AG09309 (cell line): Measurements from ENCODE around the gene CNGB1.

ENCODE experiments used
- DNase-seq: peaks from one replicate; pipeline ENCODE4 v3.0.0-alpha.2; 2010; ENCODE audit warnings: low read depth
- H3K4me3 ChIP-seq: 2 replicates; pipeline ENCODE4 v1.5.1; 2011; ENCODE audit warnings: mild to moderate bottlenecking, low read depth, low read length, moderate library complexity; ENCODE audit not compliant: control insufficient read depth
- CTCF ChIP-seq: IDR thresholded peaks from 2 replicates; pipeline ENCODE4 v1.5.1; 2011; ENCODE audit warnings: mild to moderate bottlenecking, low read depth, low read length, inconsistent platforms; ENCODE audit not compliant: insufficient read depth, control insufficient read depth; ENCODE audit errors: missing control alignments

CNGB1 gene

GRCh38 chr16:57997528-57998265 is 26.8 kb upstream of the CNGB1 start:
- no peak for TF ChIP-seq CTCF
- H3K4me3 ChIP-seq: no peak overlapping the region
- no peak for DNase-seq

- no peak for DNase-seq
- TF ChIP-seq CTCF: no peak
- no peak overlapping the region for H3K4me3 ChIP-seq
These were observed 26.2 kb upstream of the CNGB1 start for GRCh38 chr16:57997176-57997527.

GRCh38 chr16:57996406-57997175 is 25.7 kb upstream of the CNGB1 start:
- no peak overlapping the region for H3K4me3 ChIP-seq
- TF ChIP-seq CTCF: no peak
- DNase-seq: no peak

- no peak for DNase-seq
- no peak for TF ChIP-seq CTCF
- H3K4me3 ChIP-seq: no peak overlapping the region
These were observed 24.9 kb upstream of the CNGB1 start for GRCh38 chr16:57995721-57996405.

- TF ChIP-seq CTCF: peak; percentile 40
- H3K4me3 ChIP-seq: no peak overlapping the region
- DNase-seq: no peak
These were observed 23.9 kb upstream of the CNGB1 start for GRCh38 chr16:57994778-57995177.

- no peak for TF ChIP-seq CTCF
- no peak overlapping the region for H3K4me3 ChIP-seq
- DNase-seq: no peak
These were observed 23.4 kb upstream of the CNGB1 start for GRCh38 chr16:57994361-57994760.
